Measurements from ENCODE around the gene KRT85.

KRT85 gene

DNA sequence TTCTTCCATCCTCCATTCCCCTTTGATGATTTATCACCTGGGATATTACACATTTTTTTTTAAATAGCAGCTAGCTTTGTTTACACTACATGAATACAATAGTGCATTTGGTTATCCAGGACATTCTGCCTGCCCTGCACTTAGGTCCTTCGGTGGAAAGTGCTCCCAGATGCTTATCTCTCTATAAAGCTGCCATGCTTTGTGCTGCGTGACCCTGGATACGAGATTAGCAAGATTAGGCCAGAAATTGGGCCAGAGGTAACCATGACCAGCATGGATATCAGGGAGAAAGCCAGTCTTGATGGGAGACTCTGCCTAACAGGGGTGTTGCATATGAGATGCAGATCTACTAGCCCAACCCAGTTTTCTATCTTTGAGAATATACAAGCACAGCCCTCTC, 34.0 kb downstream of the KRT85 start:
- Histone ChIP-seq H3K36me3 (ENCODE audit: control insufficient read depth, insufficient read depth, low read length) (no peaks in the 10 kb centered on the region), H2AK5ac (ENCODE audit: low read length) (no peak overlapping the region), H3K4ac (ENCODE audit: low read depth, low read length) (no peak overlapping the region), H4K5ac (ENCODE audit: low read length) (no peak overlapping the region), H3K18ac (ENCODE audit: low read length) (no peak overlapping the region), H2BK120ac (ENCODE audit: low read depth, low read length) (no peak overlapping the region), H3K79me1 (ENCODE audit: low read length) (no peaks in the 10 kb centered on the region), H2BK5ac (ENCODE audit: low read length) (no peak overlapping the region), H3K27me3 (ENCODE audit: insufficient read depth, low read length, poor library complexity) (no peaks in the 10 kb centered on the region), H3K4me1 (ENCODE audit: control insufficient read depth, low read depth, low read length) (peaks cover 3% of the 10 kb centered on the region), H3K4me3 (ENCODE audit: low read length) (no peak overlapping the region), H2BK15ac (replicated peaks; ENCODE audit: low read depth) (no peak overlapping the region), H3K9ac (ENCODE audit: low read length) (no peak overlapping the region), H3K56ac (ENCODE audit: low read length) (no peak overlapping the region), H4K8ac (ENCODE audit: low read depth, low read length) (no peak overlapping the region), H3K4me2 (ENCODE audit: low read length) (no peak overlapping the region), H3K23ac (ENCODE audit: low read length) (no peak overlapping the region), H3K27ac (ENCODE audit: low read depth, low read length) (no peak overlapping the region), H3K79me2 (ENCODE audit: control insufficient read depth, insufficient read depth, low read length) (no peaks in the 10 kb centered on the region)
- WGBS (ENCODE audit: extremely low coverage, insufficient coverage, low lambda C conversion rate), result no CpG with 5 or more reads among the region's 3 CpGs
- peak; percentile 28 for DNase-seq

DNA sequence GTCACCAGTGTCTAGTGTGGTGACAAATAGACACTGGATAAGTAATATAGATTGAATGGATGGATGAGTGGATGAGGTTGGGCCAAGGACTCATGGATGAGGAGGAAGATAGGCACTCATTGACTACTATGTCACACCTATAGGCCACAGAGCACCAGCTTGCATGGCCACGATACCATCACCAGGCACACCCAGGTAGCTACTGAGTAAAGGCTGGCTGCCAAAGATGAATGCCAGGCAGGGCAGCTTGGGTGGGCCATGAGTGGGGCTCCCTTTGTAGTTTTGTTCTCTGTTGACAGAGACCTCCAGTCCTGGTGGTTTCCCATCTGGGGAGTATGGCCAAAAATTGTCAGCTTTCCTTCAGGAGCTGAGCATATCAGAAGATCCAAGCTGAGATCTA, 34.9 kb downstream of the KRT85 start:
- Histone ChIP-seq H3K56ac (ENCODE audit: low read length) (no peak overlapping the region), H3K4me2 (ENCODE audit: low read length) (no peak overlapping the region), H3K79me2 (ENCODE audit: control insufficient read depth, insufficient read depth, low read length) (no peaks in the 10 kb centered on the region), H3K79me1 (ENCODE audit: low read length) (no peaks in the 10 kb centered on the region), H3K4me1 (ENCODE audit: control insufficient read depth, low read depth, low read length) (peaks cover 3% of the 10 kb centered on the region), H3K18ac (ENCODE audit: low read length) (no peak overlapping the region), H2BK5ac (ENCODE audit: low read length) (no peak overlapping the region), H2BK120ac (ENCODE audit: low read depth, low read length) (no peak overlapping the region), H4K8ac (ENCODE audit: low read depth, low read length) (no peak overlapping the region), H2BK15ac (replicated peaks; ENCODE audit: low read depth) (no peak overlapping the region), H3K4me3 (ENCODE audit: low read length) (no peak overlapping the region), H3K27ac (ENCODE audit: low read depth, low read length) (no peak overlapping the region), H3K23ac (ENCODE audit: low read length) (no peak overlapping the region), H3K27me3 (ENCODE audit: insufficient read depth, low read length, poor library complexity) (no peaks in the 10 kb centered on the region), H3K4ac (ENCODE audit: low read depth, low read length) (no peak overlapping the region), H4K5ac (ENCODE audit: low read length) (no peak overlapping the region), H2AK5ac (ENCODE audit: low read length) (no peak overlapping the region), H3K36me3 (ENCODE audit: control insufficient read depth, insufficient read depth, low read length) (no peaks in the 10 kb centered on the region), H3K9ac (ENCODE audit: low read length) (no peak overlapping the region)
- DNase-seq, result no peak
- no CpG with 5 or more reads among the region's 1 CpG for WGBS (ENCODE audit: extremely low coverage, insufficient coverage, low lambda C conversion rate)

DNA sequence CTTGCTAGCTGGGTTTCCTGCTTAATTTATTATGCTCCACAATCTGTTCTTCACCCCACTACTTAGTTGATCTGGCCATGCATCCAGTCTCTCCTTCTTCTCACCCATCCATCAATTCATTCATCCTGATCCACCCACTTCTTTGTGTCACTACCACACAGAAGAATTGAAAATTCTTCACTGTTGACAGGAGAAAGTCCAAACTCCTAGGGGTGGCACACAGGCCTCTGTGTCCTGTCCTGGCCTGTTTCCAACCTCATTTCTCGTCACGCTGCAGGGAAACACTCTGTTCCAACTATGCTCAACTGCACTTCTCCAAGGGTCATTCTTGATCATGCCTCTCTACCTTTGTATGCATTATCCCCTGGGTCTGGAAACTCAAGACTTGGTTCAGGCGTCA, 35.4 kb downstream of the KRT85 start:
- no peak overlapping the region for H2BK5ac ChIP-seq (ENCODE audit: low read length)
- no peak overlapping the region for H3K23ac ChIP-seq (ENCODE audit: low read length)
- WGBS (ENCODE audit: extremely low coverage, insufficient coverage, low lambda C conversion rate), result no CpG with 5 or more reads among the region's 3 CpGs
- no peaks in the 10 kb centered on the region for H3K79me1 ChIP-seq (ENCODE audit: low read length)
- H3K79me2 ChIP-seq (ENCODE audit: control insufficient read depth, insufficient read depth, low read length), result no peaks in the 10 kb centered on the region
- H3K9ac ChIP-seq (ENCODE audit: low read length), result no peak overlapping the region
- no peak overlapping the region for H3K4me2 ChIP-seq (ENCODE audit: low read length)
- no peak overlapping the region for H3K4ac ChIP-seq (ENCODE audit: low read depth, low read length)
- H4K8ac ChIP-seq (ENCODE audit: low read depth, low read length), result no peak overlapping the region
- no peaks in the 10 kb centered on the region for H3K27me3 ChIP-seq (ENCODE audit: insufficient read depth, low read length, poor library complexity)
- H3K36me3 ChIP-seq (ENCODE audit: control insufficient read depth, insufficient read depth, low read length), result no peaks in the 10 kb centered on the region
- no peak overlapping the region for H3K56ac ChIP-seq (ENCODE audit: low read length)
- H3K18ac ChIP-seq (ENCODE audit: low read length), result no peak overlapping the region
- DNase-seq, result no peak
- no peak overlapping the region for H2AK5ac ChIP-seq (ENCODE audit: low read length)
- H3K4me3 ChIP-seq (ENCODE audit: low read length), result no peak overlapping the region
- no peak overlapping the region for H2BK120ac ChIP-seq (ENCODE audit: low read depth, low read length)
- no peak overlapping the region for H2BK15ac ChIP-seq (replicated peaks; ENCODE audit: low read depth)
- no peak overlapping the region for H3K27ac ChIP-seq (ENCODE audit: low read depth, low read length)
- peaks cover 3% of the 10 kb centered on the region for H3K4me1 ChIP-seq (ENCODE audit: control insufficient read depth, low read depth, low read length)
- H4K5ac ChIP-seq (ENCODE audit: low read length), result no peak overlapping the region

DNA sequence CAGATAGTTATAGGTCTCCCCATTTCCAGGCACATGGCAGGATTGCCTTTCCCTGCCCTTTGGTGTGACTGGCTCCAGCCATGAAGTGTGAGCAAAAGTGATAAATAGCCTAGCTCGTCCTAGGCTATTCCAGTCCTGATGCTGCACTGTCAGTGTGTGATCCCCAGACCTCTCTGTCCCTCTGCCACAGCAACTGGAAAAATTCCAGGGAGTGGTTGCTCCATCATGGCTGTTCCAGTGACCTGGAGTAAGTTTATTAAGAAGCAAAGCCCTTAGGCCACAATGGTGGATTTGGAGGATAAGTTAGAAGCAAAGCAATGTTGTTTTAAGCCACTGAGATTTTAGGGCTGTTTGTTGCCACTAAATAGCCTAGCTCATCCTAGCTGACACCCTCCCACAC, 36.2 kb downstream of the KRT85 start:
- no peak for DNase-seq
- H3K79me1 ChIP-seq (ENCODE audit: low read length), result no peaks in the 10 kb centered on the region
- no peaks in the 10 kb centered on the region for H3K79me2 ChIP-seq (ENCODE audit: control insufficient read depth, insufficient read depth, low read length)
- no peak overlapping the region for H3K4me3 ChIP-seq (ENCODE audit: low read length)
- no peak overlapping the region for H3K4ac ChIP-seq (ENCODE audit: low read depth, low read length)
- H4K8ac ChIP-seq (ENCODE audit: low read depth, low read length), result no peak overlapping the region
- no peak overlapping the region for H4K5ac ChIP-seq (ENCODE audit: low read length)
- H3K23ac ChIP-seq (ENCODE audit: low read length), result no peak overlapping the region
- H2BK15ac ChIP-seq (replicated peaks; ENCODE audit: low read depth), result no peak overlapping the region
- no peak overlapping the region for H3K56ac ChIP-seq (ENCODE audit: low read length)
- peaks cover 3% of the 10 kb centered on the region for H3K4me1 ChIP-seq (ENCODE audit: control insufficient read depth, low read depth, low read length)
- WGBS (ENCODE audit: extremely low coverage, insufficient coverage, low lambda C conversion rate), result no CpG with 5 or more reads among the region's 1 CpG
- H3K27ac ChIP-seq (ENCODE audit: low read depth, low read length), result no peak overlapping the region
- H2AK5ac ChIP-seq (ENCODE audit: low read length), result no peak overlapping the region
- H3K4me2 ChIP-seq (ENCODE audit: low read length), result no peak overlapping the region
- no peaks in the 10 kb centered on the region for H3K36me3 ChIP-seq (ENCODE audit: control insufficient read depth, insufficient read depth, low read length)
- H3K9ac ChIP-seq (ENCODE audit: low read length), result no peak overlapping the region
- no peak overlapping the region for H2BK5ac ChIP-seq (ENCODE audit: low read length)
- no peaks in the 10 kb centered on the region for H3K27me3 ChIP-seq (ENCODE audit: insufficient read depth, low read length, poor library complexity)
- no peak overlapping the region for H3K18ac ChIP-seq (ENCODE audit: low read length)
- H2BK120ac ChIP-seq (ENCODE audit: low read depth, low read length), result no peak overlapping the region

DNA sequence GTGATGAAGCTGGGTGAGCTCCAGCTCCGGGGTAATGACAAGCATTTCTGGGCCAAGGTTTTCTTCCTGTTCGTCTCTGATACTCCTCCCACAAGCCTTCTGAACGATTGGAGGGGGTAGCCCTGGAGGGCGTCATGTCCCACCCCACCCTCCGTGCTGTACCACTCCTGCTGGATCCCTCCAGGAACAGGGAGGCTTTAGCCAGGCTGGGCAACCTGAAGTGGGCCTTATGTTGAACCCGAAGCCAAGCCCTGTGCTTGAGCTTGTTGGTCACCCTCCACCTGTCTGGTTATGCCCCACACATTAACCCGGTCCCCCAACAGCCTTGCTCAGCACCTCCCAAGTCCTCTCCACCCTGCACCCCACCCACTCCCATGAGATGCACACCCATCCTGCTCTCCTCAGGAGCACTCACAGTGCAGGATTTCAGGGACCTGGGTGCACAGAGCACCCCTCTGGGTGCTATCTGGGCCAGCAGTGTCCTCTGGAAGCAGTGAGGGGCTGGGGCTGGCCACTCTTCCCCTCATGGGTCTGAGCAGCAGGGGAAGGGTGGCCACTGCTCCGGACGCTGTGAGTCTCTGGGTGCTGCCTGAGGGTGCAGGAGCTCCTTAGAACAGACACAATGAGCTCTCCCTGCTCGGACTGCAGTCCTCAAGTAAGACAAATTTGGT, 39.3 kb downstream of the KRT85 start:
- no peak overlapping the region for H4K5ac ChIP-seq (ENCODE audit: low read length)
- WGBS (ENCODE audit: extremely low coverage, insufficient coverage, low lambda C conversion rate), result no CpG with 5 or more reads among the region's 10 CpGs

More for the DNA sequence above, 39.3 kb downstream of the KRT85 start:
- Histone ChIP-seq H3K56ac (ENCODE audit: low read length) (no peak overlapping the region), H3K4me1 (ENCODE audit: control insufficient read depth, low read depth, low read length) (no peaks in the 10 kb centered on the region), H2BK5ac (ENCODE audit: low read length) (no peak overlapping the region), H3K36me3 (ENCODE audit: control insufficient read depth, insufficient read depth, low read length) (no peaks in the 10 kb centered on the region), H3K79me2 (ENCODE audit: control insufficient read depth, insufficient read depth, low read length) (no peaks in the 10 kb centered on the region), H3K4ac (ENCODE audit: low read depth, low read length) (no peak overlapping the region), H3K27ac (ENCODE audit: low read depth, low read length) (no peak overlapping the region), H3K4me3 (ENCODE audit: low read length) (no peak overlapping the region), H3K23ac (ENCODE audit: low read length) (no peak overlapping the region), H2AK5ac (ENCODE audit: low read length) (no peak overlapping the region), H3K18ac (ENCODE audit: low read length) (no peak overlapping the region), H3K79me1 (ENCODE audit: low read length) (no peaks in the 10 kb centered on the region), H2BK15ac (replicated peaks; ENCODE audit: low read depth) (no peak overlapping the region), H3K9ac (ENCODE audit: low read length) (no peak overlapping the region), H2BK120ac (ENCODE audit: low read depth, low read length) (no peak overlapping the region), H3K4me2 (ENCODE audit: low read length) (no peak overlapping the region), H4K8ac (ENCODE audit: low read depth, low read length) (no peak overlapping the region), H3K27me3 (ENCODE audit: insufficient read depth, low read length, poor library complexity) (no peaks in the 10 kb centered on the region)
- no peak for DNase-seq
